GM21360 (cell line): ENCODE results near the gene NAXE.
"Not testable (repeated sequence)": the region's sequence is repeated elsewhere in the genome, so short reads cannot be mapped to it uniquely, and the experiment has no call there.

ENCODE experiments used
- ATAC-seq: cut with Tn5 transposase; IDR thresholded peaks from one replicate; pipeline ENCODE4 v1.9.1; 2021; ENCODE audit warnings: mild to moderate bottlenecking, moderate library complexity; ENCODE audit not compliant: unreplicated experiment

NAXE gene

GRCh38 chr1:156618853-156619581 is 27.4 kb downstream of the NAXE start, which contains the start of gene HAPLN2:
TSS of gene HAPLN2 (plus strand) at chr1:156619415. CDS start at chr1:156623491, 4,076 bp downstream.
- no peak for ATAC-seq

- no peak for ATAC-seq
Observed at GRCh38 chr1:156619582-156619955, 28.0 kb downstream of the NAXE start.

- ATAC-seq: no peak
Observed at GRCh38 chr1:156622581-156623297, 31.2 kb downstream of the NAXE start.

GRCh38 chr1:156623946-156624813 is 32.6 kb downstream of the NAXE start:
- no peak for ATAC-seq

- no peak for ATAC-seq
Observed at GRCh38 chr1:156624814-156625435, 33.3 kb downstream of the NAXE start.

GRCh38 chr1:156625436-156626078 is 34.0 kb downstream of the NAXE start:
- no peak for ATAC-seq

GRCh38 chr1:156626079-156626438 is 34.5 kb downstream of the NAXE start:
- no peak for ATAC-seq

GRCh38 chr1:156627313-156627880 is 35.8 kb downstream of the NAXE start:
- no peak for ATAC-seq

GRCh38 chr1:156629823-156630449 is 38.4 kb downstream of the NAXE start:
- no peak for ATAC-seq

- ATAC-seq: not testable (repeated sequence)
Observed at GRCh38 chr1:156631152-156631551, 39.6 kb downstream of the NAXE start.

- no peak for ATAC-seq
Observed at GRCh38 chr1:156632355-156632754, 40.8 kb downstream of the NAXE start.

GRCh38 chr1:156638189-156638985 is 46.8 kb downstream of the NAXE start:
- no peak for ATAC-seq

GRCh38 chr1:156639601-156640101 is 48.1 kb downstream of the NAXE start:
- no peak for ATAC-seq

GRCh38 chr1:156640842-156641706 is 49.5 kb downstream of the NAXE start:
- ATAC-seq: no peak

- ATAC-seq: no peak
Observed at GRCh38 chr1:156641761-156642264, 50.2 kb downstream of the NAXE start, which contains the start of gene BCAN. TSS of gene BCAN (plus strand) at chr1:156642117. CDS start at chr1:156646055, 3,938 bp downstream.

- no peak for ATAC-seq
Observed at GRCh38 chr1:156642265-156643048, 50.9 kb downstream of the NAXE start.
